H1 (cell line): ENCODE results near the gene ACTG1. TPM values are rescaled to one million over a fixed set of nuclear protein-coding genes. Genes with fewer than 3 reads are reported as not detected.

Source experiments
- ASH2L ChIP-seq: fragments of 200-600, 300-600 bp; sonication (generic); IDR thresholded peaks from one replicate; pipeline ENCODE4 v1.7.1; 2017; ENCODE audit warnings: low read length
- ATF2 ChIP-seq: IDR thresholded peaks from 2 replicates; pipeline ENCODE4 v1.6.1; 2012; ENCODE audit warnings: low read length, inconsistent platforms
- EGR1 ChIP-seq: IDR thresholded peaks from 2 replicates; pipeline ENCODE4 v1.6.1; 2011; ENCODE audit warnings: low read depth, low read length, borderline replicate concordance
- HDAC2 ChIP-seq, 2 experiments: fragments of 300-600 bp in 1 of 2; sonication (generic) in 1 of 2; IDR thresholded peaks; 2 replicates each; pipeline ENCODE4 v1.6.1; 2011 to 2012; ENCODE audit warnings: low read depth in 2 of 2, low read length in 2 of 2, mild to moderate bottlenecking in 2 of 2, moderate library complexity in 2 of 2, borderline replicate concordance in 1 of 2, inconsistent platforms in 1 of 2
- NRF1 ChIP-seq: IDR thresholded peaks from 2 replicates; pipeline ENCODE4 v1.6.1; 2011; ENCODE audit warnings: mild to moderate bottlenecking, low read depth, low read length, improper control_type of control experiment
- RAD21 ChIP-seq, 2 experiments: IDR thresholded peaks in 1 of 2; conservative IDR thresholded peaks in 1 of 2; 2 replicates each; pipeline ENCODE4 v1.6.1; 2011; ENCODE audit warnings: low read depth in 2 of 2, low read length in 2 of 2, improper control_type of control experiment in 1 of 2, inconsistent platforms in 1 of 2, mild to moderate bottlenecking in 1 of 2, moderate library complexity in 1 of 2
- SIN3A ChIP-seq, 2 experiments: IDR thresholded peaks in 1 of 2; conservative IDR thresholded peaks in 1 of 2; 2 replicates each; pipeline ENCODE4 v1.6.1; 2011 to 2012; ENCODE audit warnings: low read length in 2 of 2, improper control_type of control experiment in 1 of 2, low read depth in 1 of 2, mild to moderate bottlenecking in 1 of 2
- TAF1 ChIP-seq: IDR thresholded peaks from 2 replicates; pipeline ENCODE4 v1.6.1; 2011; ENCODE audit warnings: mild to moderate bottlenecking, low read depth, low read length
- polyA plus RNA-seq, 7 experiments: library from polyadenylated mRNA; depleted of rRNA in 3 of 7; stranded (reverse) in 5 of 7; unstranded in 2 of 7; fragments of >200 nt in 5 of 7; fragments of 200-250 nt in 2 of 7; gene quantifications; 1 replicate in 5 of 7; 2 replicates in 1 of 7; 4 replicates in 1 of 7; pipeline versions ENCODE4 v1.2.1 to v1.2.3, GENCODE V29; 2011 to 2013; ENCODE audit warnings: missing spikeins in 2 of 7, mixed read lengths in 2 of 7
- total RNA-seq: library from RNA; stranded (reverse); fragmentation: NEBNext Ultra II Directional; extraction: Animal tissue kit (Norgen Biotek cat#: 25700); gene quantifications from 2 replicates; pipeline ENCODE4 v1.2.1, GENCODE V29; 2021
- TF ChIP-seq, protein P1 (sequence below), 3 experiments: IDR thresholded peaks; 1 replicate in 2 of 3; 2 replicates in 1 of 3; pipeline versions ENCODE4 v1.5.1 to v1.6.1; 2011; ENCODE audit warnings: low read length in 3 of 3, mild to moderate bottlenecking in 3 of 3, inconsistent platforms in 2 of 3, low read depth in 1 of 3, moderate library complexity in 1 of 3; ENCODE audit not compliant: insufficient read depth in 1 of 3; ENCODE audit errors: control extremely low read depth in 1 of 3

ACTG1 gene
- total and polyA plus RNA-seq, 2 of the 8 experiments (the other 6 are each of a cell fraction or from before 2014, with no cell fraction given) = 3,535 to 5,010 TPM

- TF ChIP-seq SIN3A (conservative IDR thresholded peaks at IDR 0.05 in 1 of 2, IDR thresholded peaks at IDR 0.05 in 1 of 2; ENCODE audit: low read depth in 1 of 2, low read length in 2 of 2) (peak in 1 of 2 experiments; percentile 21; a peak in 2 of 4 replicates), EGR1 (peak; percentile 1; the same call in 1 of the 2 replicates), ATF2 (no peak), HDAC2 (IDR thresholded peaks at IDR 0.05; ENCODE audit: borderline replicate concordance in 1 of 2, low read depth in 2 of 2, low read length in 2 of 2) (no peak; a peak in 1 of 4 replicates), RAD21 (IDR thresholded peaks at IDR 0.05 in 1 of 2, conservative IDR thresholded peaks at IDR 0.05 in 1 of 2; ENCODE audit: low read depth in 2 of 2, low read length in 2 of 2) (no peak), ASH2L (peak; percentile 67), NRF1 (no peak), TAF1 (peak; percentile 89)
- TF ChIP-seq, protein P1, sequence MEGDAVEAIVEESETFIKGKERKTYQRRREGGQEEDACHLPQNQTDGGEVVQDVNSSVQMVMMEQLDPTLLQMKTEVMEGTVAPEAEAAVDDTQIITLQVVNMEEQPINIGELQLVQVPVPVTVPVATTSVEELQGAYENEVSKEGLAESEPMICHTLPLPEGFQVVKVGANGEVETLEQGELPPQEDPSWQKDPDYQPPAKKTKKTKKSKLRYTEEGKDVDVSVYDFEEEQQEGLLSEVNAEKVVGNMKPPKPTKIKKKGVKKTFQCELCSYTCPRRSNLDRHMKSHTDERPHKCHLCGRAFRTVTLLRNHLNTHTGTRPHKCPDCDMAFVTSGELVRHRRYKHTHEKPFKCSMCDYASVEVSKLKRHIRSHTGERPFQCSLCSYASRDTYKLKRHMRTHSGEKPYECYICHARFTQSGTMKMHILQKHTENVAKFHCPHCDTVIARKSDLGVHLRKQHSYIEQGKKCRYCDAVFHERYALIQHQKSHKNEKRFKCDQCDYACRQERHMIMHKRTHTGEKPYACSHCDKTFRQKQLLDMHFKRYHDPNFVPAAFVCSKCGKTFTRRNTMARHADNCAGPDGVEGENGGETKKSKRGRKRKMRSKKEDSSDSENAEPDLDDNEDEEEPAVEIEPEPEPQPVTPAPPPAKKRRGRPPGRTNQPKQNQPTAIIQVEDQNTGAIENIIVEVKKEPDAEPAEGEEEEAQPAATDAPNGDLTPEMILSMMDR (IDR thresholded peaks at IDR 0.05; ENCODE audit: control extremely low read depth in 1 of 3, insufficient read depth in 1 of 3, low read depth in 1 of 3, low read length in 3 of 3) = no peak
- TF ChIP-seq, all 59 proteins: peak for 10
Observed at GRCh38 chr17:81552244-81553017, 39.8 kb upstream of the ACTG1 start, which contains the start of gene FAAP100 (continued).
